ENCODE measurements around the gene NEU3. TPM values are rescaled to one million over a fixed set of nuclear protein-coding genes. Genes with fewer than 3 reads are reported as not detected.
"Not testable (repeated sequence)": the region's sequence is repeated elsewhere in the genome, so short reads cannot be mapped to it uniquely, and the experiment has no call there.

The NEU3 gene
- total RNA-seq, 1 donor from 2014 or later, result 9.3 TPM

DNA sequence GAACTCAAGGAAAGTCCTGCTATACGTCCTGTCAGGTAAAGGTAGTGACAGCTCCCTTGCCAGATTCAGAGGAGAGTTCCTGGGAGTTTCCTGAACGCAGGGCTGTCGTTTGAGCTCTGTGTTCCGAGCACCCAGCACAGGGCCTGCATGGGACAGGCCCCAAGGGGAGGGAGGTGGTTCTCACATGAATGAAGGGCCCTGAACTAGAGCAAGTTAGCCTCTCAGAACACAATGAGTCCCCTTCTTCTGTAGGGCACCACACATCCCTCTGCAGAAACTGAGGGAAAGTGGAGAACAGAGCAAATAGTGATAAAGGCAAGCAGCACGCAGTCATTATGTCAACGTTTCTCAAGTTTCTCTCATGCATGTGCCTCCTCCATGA, 35.3 kb downstream of the NEU3 start:
- intact Hi-C loops (cut with DNase I), result no loop called here
- DNase-seq (ENCODE audit: low spot score), result no peak

DNA sequence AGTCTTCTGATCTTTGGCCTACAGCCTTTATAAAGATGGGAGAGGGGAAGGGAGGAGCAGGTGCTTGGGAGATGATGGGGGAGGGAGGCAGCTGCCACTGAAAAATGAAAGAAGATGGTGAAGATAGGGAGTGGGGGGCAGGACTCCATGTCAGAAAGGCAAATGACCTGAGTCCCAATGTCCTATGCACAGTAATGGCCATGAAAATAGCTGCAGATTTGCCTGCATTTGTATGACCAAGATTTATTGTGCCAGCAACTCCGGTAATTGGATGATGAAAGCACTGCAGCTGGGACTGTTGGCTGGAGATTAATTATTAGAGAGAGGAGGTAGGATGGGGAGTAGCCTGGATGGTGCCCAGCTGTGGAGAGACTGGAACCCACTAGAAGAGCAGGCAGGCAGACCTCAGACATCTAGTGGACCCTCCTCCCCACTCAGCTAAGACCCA, 36.1 kb downstream of the NEU3 start:
- intact Hi-C loops (cut with DNase I), result no loop called here

GRCh38 chr11:75025561-75025960, 36.8 kb downstream of the NEU3 start:
- intact Hi-C loops (cut with DNase I), result no loop called here
- no peak for DNase-seq (ENCODE audit: low spot score)

More for the DNA sequence above, 36.1 kb downstream of the NEU3 start:
- DNase-seq (ENCODE audit: low spot score), result no peak

- intact Hi-C loops (cut with DNase I), result no loop called here
Observed at GRCh38 chr11:75028321-75028720, 39.6 kb downstream of the NEU3 start.

DNA sequence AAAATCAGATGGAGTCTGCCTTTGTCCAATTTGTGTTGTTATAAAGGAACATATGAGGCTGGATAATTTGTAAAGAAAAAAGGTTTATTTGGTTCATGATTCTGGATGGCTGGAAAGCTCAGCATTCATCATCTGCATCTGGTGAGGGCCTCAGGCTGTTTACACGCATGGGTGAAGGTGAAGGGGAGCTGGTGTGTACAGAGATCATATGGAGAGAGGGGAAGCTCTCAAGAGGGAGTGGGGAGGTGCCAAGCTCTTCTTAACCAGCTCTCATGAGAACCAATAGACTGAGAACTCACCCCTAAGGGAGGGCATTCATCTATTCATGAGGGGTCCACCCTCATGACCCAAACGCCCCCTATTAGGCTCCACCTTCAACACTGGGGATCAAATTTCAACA, 40.0 kb downstream of the NEU3 start:
- no peak for DNase-seq (ENCODE audit: low spot score)
- intact Hi-C loops (cut with DNase I), result no loop called here

More at GRCh38 chr11:75028321-75028720, 39.6 kb downstream of the NEU3 start:
- DNase-seq (ENCODE audit: low spot score), result no peak

GRCh38 chr11:75029836-75030631, 41.3 kb downstream of the NEU3 start:
- intact Hi-C loops (cut with DNase I), result no loop called here
- no peak for DNase-seq (ENCODE audit: low spot score)

GRCh38 chr11:75031224-75031753, 42.6 kb downstream of the NEU3 start:
- DNase-seq (ENCODE audit: low spot score), result no peak
- intact Hi-C loops (cut with DNase I), result no loop called here

DNA sequence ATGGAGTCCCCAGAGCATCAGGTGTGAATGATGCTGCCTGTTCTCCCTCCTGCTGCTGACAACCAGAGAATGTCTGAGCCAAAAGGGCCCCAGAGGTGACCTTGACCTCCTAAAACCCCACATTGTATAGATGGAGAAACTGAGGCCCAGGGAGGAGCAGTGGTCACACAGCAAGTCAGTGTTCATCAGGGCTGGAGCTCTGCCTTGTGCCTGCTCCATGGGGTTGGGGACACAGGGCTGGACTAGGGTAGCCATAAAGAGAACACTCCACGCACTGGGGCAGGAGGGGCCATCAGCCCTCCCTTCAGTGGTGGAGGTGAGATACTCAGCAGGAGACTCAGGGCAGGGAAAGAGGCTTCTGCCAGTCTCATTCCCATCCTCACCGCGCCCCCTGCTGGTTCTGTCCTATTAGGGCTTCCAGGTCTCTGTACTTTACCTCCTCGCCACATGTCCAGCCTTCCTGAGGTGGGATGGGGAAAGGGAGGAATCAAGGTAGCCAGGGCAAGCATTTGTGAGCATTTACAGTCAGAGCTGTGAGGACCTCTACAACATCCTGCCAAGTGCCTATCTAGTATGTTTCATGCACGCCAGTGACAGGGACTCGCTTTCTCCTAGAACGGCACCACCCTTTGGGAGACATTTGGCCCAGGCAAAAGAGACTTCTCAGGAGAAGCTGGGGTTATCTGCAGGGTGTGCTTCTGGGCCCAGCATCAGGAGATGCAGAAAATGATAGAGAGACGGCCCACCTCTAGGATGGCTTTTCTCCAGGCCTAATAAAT, 43.2 kb downstream of the NEU3 start:
- DNase-seq (ENCODE audit: low spot score), result no peak
- intact Hi-C loops (cut with DNase I), result loop anchor here (2.0 kb wide), 1 partner anchor 101 kb away; no protein-coding TSS in a partner anchor

- no peak for DNase-seq (ENCODE audit: low spot score)
- intact Hi-C loops (cut with DNase I), result loop anchor here (2.0 kb wide), 1 partner anchor 102 kb away; no protein-coding TSS in a partner anchor
Observed at GRCh38 chr11:75032550-75032935, 43.8 kb downstream of the NEU3 start.

DNA sequence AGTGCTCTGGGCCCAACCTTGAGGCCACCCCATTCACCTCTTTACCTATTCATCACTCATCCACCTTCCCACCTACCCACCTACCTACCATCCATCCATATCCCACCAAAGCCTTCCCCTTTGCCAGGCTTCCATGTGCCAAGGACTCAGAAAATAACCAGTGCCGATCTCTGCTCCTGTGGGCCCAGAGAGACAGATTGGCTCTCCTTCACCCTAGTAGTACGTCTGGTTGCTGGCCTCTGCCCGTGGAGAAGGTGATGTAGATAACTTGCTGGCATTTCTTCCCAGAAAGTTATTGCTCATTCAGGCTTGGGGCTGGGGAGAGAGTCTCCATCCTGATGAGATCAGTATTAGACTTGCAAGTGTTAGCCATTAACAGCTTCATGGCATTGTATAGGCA, 45.2 kb downstream of the NEU3 start:
- intact Hi-C loops (cut with DNase I), result loop anchor here (2.0 kb wide), 1 partner anchor 103 kb away; no protein-coding TSS in a partner anchor
- DNase-seq (ENCODE audit: low spot score), result no peak

GRCh38 chr11:75035256-75035655, 46.5 kb downstream of the NEU3 start:
- intact Hi-C loops (cut with DNase I), result no loop called here
- DNase-seq (ENCODE audit: low spot score), result no peak

GRCh38 chr11:75035911-75036565, 47.3 kb downstream of the NEU3 start:
- no peak for DNase-seq (ENCODE audit: low spot score)
- intact Hi-C loops (cut with DNase I), result no loop called here

DNA sequence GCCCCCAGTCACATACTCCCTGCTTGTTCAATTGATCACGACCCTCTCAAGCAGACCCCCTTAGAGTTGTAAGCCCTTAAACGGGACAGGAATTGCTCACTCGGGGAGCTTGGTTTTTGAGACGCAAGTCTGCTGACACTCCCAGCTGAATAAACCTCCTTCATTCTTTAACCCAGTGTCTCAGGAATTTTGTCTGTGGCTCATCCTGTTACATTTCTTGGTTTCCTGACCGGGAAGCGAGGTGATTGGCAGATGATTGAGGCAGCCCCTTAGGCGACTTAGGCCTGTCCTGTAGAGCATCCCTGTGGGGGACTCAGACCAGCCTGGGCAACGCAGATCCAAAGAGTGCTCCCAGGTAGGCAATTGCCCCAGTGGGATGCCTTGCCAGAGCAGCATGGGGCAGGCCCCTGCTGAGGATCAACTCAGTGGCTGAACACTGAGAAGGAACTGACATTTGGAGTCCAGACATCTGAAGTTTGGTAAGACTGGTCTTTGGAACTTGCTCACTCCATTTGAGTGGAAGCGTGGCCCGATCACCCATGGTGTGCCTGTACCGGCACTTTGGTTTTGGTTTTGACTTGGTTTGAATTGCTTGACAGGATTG, 51.5 kb downstream of the NEU3 start:
- no peak for DNase-seq (ENCODE audit: low spot score)
- intact Hi-C loops (cut with DNase I), result no loop called here

DNA sequence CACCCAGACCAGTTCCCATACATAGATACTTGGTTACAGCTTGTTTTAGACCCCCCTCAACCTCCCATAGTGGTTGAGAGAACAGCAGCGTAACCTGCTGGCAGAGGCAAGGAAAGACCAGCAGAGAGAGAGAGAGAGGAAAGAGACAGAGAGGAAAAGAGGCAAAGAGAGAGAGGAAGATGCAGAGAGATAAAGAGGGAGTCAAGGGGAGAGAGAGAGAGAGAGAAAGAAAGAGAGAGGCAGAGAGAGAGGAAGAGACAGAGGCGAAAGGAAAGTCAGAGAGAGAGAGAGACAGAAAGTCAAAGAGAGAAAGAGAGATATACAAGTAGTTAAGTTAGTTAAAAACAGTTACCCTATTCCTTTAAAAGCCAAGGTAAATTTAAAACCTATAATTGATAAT, 52.5 kb downstream of the NEU3 start:
- DNase-seq (ENCODE audit: low spot score), result no peak

GRCh38 chr11:75041821-75042220, 53.1 kb downstream of the NEU3 start:
- intact Hi-C loops (cut with DNase I); DNase-seq (ENCODE audit: low spot score): not testable (repeated sequence)

More for the DNA sequence above, 52.5 kb downstream of the NEU3 start:
- intact Hi-C loops (cut with DNase I), result no loop called here

DNA sequence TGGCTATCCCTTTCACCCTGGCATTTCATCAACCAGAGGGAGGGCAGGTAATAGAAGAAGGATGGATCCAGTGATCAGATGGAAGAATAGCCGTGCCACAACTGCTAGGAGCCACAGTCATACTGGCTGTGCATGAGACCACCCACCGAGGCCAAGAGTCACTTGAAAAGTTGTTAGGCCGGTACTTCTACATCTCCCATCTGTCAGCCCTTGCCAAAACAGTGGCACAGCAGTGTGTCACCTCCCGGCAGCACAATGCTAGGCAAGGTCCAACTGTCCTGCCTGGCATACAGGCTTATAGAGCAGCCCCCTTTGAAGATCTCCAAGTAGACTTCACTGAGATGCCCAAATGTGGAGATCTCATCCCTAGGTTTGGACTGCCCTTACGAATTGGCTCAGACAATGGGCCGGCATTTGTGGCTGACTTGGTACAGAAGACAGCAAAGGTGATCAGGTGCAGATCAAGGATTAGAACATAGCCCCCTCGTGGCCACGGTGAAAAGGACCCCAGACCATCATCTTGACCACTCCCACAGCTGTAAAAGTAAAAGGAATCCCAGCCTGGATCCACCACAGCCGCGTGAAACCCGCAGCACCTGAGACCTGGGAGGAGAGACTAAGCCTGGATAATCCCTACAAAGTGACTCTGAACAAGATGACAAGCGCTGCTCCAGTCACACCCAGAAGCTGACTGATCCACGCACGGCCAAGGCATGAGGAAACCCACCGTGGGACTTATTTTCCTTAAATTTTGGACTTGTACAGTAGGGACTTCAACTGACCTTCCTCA, 55.8 kb downstream of the NEU3 start:
- DNase-seq (ENCODE audit: low spot score); intact Hi-C loops (cut with DNase I): not testable (repeated sequence)

- intact Hi-C loops (cut with DNase I); DNase-seq (ENCODE audit: low spot score): not testable (repeated sequence)
Observed at GRCh38 chr11:75046668-75047067, 57.9 kb downstream of the NEU3 start.

GRCh38 chr11:75047191-75047590, 58.5 kb downstream of the NEU3 start:
- intact Hi-C loops (cut with DNase I), result no loop called here
- no peak for DNase-seq (ENCODE audit: low spot score)

Data from cardiac septum (tissue), 1 donor.